Hindlimb muscle (tissue), 1 donor: ENCODE data around the gene DIDO1. TPM values are rescaled to one million over a fixed set of nuclear protein-coding genes. Genes with fewer than 3 reads are reported as not detected.

Source experiments
- DNase-seq: peaks from one replicate; pipeline ENCODE4 v3.0.0-alpha.2; 2013
- polyA plus RNA-seq: library from polyadenylated mRNA; unstranded; fragments of 120-200 nt; gene quantifications from one replicate; pipeline ENCODE4 v1.2.1, GENCODE V29; 2013; ENCODE audit not compliant: insufficient read length

The DIDO1 gene
- polyA plus RNA-seq, 1 donor = 40.0 TPM

- DNase-seq = no peak
Observed at GRCh38 chr20:62830821-62831220, 95.5 kb downstream of the DIDO1 start.

GRCh38 chr20:62830251-62830650 lies 96.1 kb downstream of the DIDO1 start:
- DNase-seq = no peak

GRCh38 chr20:62829231-62830230 lies 96.8 kb downstream of the DIDO1 start:
- DNase-seq = no peak

- no peak for DNase-seq
Observed at GRCh38 chr20:62828511-62829230, 97.6 kb downstream of the DIDO1 start.

GRCh38 chr20:62828051-62828450 lies 98.3 kb downstream of the DIDO1 start:
- no peak for DNase-seq

Other genes starting within 250 kb of the DIDO1 start
- gene NTSR1, start 217.7 kb downstream of the DIDO1 start, polyA plus RNA-seq = 0.10 TPM
- 9.1 TPM for gene MRGBP, start 130.0 kb downstream of the DIDO1 start, polyA plus RNA-seq
- 21.9 TPM for gene OGFR, start 121.7 kb downstream of the DIDO1 start, polyA plus RNA-seq
- 10.6 TPM for gene COL9A3, start 109.5 kb downstream of the DIDO1 start, polyA plus RNA-seq
- gene TCFL5, start 64.7 kb downstream of the DIDO1 start, polyA plus RNA-seq = 8.8 TPM
- 30.3 TPM for gene GID8, start 11.6 kb upstream of the DIDO1 start, polyA plus RNA-seq
- 1.7 TPM for gene SLC17A9, start 26.2 kb upstream of the DIDO1 start, polyA plus RNA-seq
- not detected for gene BHLHE23, start 80.5 kb upstream of the DIDO1 start, polyA plus RNA-seq